Uterus (tissue), 4 donors: ENCODE results near the gene LDHB. TPM values are rescaled to one million over a fixed set of nuclear protein-coding genes. Genes with fewer than 3 reads are reported as not detected.

Source experiments
- DNase-seq, 2 donors: peaks; one replicate each; pipeline ENCODE4 v3.0.0-alpha.2; 2019 to 2020
- H3K27ac ChIP-seq, 2 donors: fragments of 200-600 bp; sonication (generic); 1 replicate in 1 of 2; 2 replicates in 1 of 2; pipeline ENCODE4 v1.5.1; 2016 to 2018
- H3K27me3 ChIP-seq, 2 donors: fragments of 200-600 bp; sonication (generic); one replicate each; pipeline ENCODE4 v1.5.1; 2018 to 2019; ENCODE audit warnings: control low read depth in 1 of 2
- H3K36me3 ChIP-seq, 2 donors: fragments of 200-600 bp; sonication (generic); one replicate each; pipeline ENCODE4 v1.5.1; 2019; ENCODE audit warnings: control low read depth in 1 of 2
- H3K4me1 ChIP-seq, 2 donors: fragments of 200-600 bp; sonication (generic); one replicate each; pipeline ENCODE4 v1.5.1; 2018 to 2019; ENCODE audit warnings: control low read depth in 1 of 2
- H3K4me3 ChIP-seq, 2 donors: fragments of 200-600 bp; sonication (generic); 1 replicate in 1 of 2; 2 replicates in 1 of 2; pipeline ENCODE4 v1.5.1; 2018 to 2019; ENCODE audit warnings: mild to moderate bottlenecking in 1 of 2
- H3K9me3 ChIP-seq, 2 donors: fragments of 200-600 bp; sonication (generic); one replicate each; pipeline ENCODE4 v1.5.1; 2019; ENCODE audit warnings: control low read depth in 1 of 2
- CTCF ChIP-seq, 4 experiments: fragments of 200-600 bp in 2 of 4; fragments of 450-650 bp in 2 of 4; sonication (generic) in 2 of 4; IDR thresholded peaks; one replicate each; pipeline ENCODE4 v1.5.1; 2016 to 2019; ENCODE audit warnings: antibody characterized with exemption in 4 of 4, mild to moderate bottlenecking in 2 of 4, moderate library complexity in 1 of 4
- POLR2A ChIP-seq, 2 donors: fragments of 450-650 bp; IDR thresholded peaks; one replicate each; pipeline ENCODE4 v1.6.1; 2016; ENCODE audit warnings: antibody characterized with exemption in 2 of 2, mild to moderate bottlenecking in 1 of 2, moderate library complexity in 1 of 2
- intact Hi-C: fragments of 100-400 bp; cut with DNase I; formaldehyde crosslinking; loops from one replicate; pipeline ENCODE4 v1.15.1; 2023; ENCODE audit warnings: low total_unique reads
- total RNA-seq, 4 donors: library from RNA; depleted of rRNA in 3 of 4; stranded (reverse); fragments of >200 nt in 3 of 4; gene quantifications; one replicate each; pipeline versions ENCODE4 v1.1.0 to v1.2.4, GENCODE V29; 2014 to 2023
- donor health status: DM: yes; HTN: yes; CAD: no.

Gene LDHB
- total RNA-seq, 4 donors from 2014 or later, result 154 to 558 (median 252) TPM

DNA sequence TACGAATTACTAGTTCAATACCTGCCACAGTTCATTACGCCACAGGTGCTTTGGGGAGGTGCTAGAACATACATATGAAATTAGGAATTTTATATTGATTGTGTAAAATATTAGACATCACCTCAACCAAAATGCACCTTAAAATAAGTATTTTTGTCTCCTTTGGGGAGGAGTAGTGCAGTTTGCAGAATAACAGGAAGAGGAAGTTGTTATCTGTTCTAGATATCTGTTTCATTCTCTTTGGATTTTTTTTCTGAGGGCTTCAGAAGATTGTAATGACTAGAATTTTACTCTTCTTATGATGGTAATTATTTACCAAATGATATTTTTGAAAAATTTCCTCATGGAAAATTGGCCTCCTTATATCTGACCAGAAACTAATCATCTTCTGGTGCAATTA, 43.1 kb downstream of the LDHB start:
- Histone ChIP-seq H3K27me3 (no peaks in the 10 kb centered on the region), H3K9me3 (no peaks in the 10 kb centered on the region), H3K4me3 (no peak overlapping the region), H3K4me1 (no peaks in the 10 kb centered on the region), H3K27ac (no peak overlapping the region), H3K36me3 (no peaks in the 10 kb centered on the region)
- DNase-seq, result no peak
- intact Hi-C loops, result no loop called here
- no peak for TF ChIP-seq CTCF (IDR thresholded peaks at IDR 0.05)
- TF ChIP-seq POLR2A (IDR thresholded peaks at IDR 0.05), result no peak

- Histone ChIP-seq H3K27me3 (no peaks in the 10 kb centered on the region), H3K4me1 (no peaks in the 10 kb centered on the region), H3K4me3 (no peak overlapping the region), H3K9me3 (no peaks in the 10 kb centered on the region), H3K36me3 (no peaks in the 10 kb centered on the region), H3K27ac (no peak overlapping the region)
- DNase-seq, result no peak
- intact Hi-C loops, result no loop called here
- TF ChIP-seq POLR2A (IDR thresholded peaks at IDR 0.05) (no peak), CTCF (IDR thresholded peaks at IDR 0.05) (no peak)
These were observed 43.7 kb downstream of the LDHB start for GRCh38 chr12:21613931-21614330.

DNA sequence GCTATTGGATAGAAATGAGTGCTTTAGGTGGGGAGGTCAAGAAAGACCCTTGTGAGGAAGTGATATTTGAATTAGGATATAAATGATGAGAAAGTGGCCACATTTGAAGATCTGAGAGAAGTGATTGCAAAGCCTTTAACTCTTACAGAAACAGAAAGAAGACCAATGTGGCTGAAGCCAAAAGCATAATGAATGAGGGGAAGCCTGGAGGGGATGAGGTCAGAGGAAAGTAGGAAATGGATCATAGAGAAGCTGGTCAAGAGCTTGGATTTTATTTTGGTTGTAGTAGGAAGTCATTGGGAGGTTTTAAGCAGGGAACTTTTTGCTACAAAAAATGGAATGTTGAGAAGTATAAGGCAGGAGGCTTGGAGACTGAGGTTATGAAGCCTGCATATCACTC, 49.4 kb downstream of the LDHB start:
- intact Hi-C loops, result no loop called here
- Histone ChIP-seq H3K27ac (no peak overlapping the region), H3K4me3 (no peak overlapping the region), H3K4me1 (no peaks in the 10 kb centered on the region), H3K9me3 (no peaks in the 10 kb centered on the region), H3K36me3 (no peaks in the 10 kb centered on the region), H3K27me3 (no peaks in the 10 kb centered on the region)
- no peak for DNase-seq
- TF ChIP-seq POLR2A (IDR thresholded peaks at IDR 0.05) (no peak), CTCF (IDR thresholded peaks at IDR 0.05) (no peak)

- no peaks in the 10 kb centered on the region for H3K36me3 ChIP-seq
- no peaks in the 10 kb centered on the region for H3K4me1 ChIP-seq
- H3K4me3 ChIP-seq, result no peak overlapping the region
- no peak for TF ChIP-seq POLR2A (IDR thresholded peaks at IDR 0.05)
- peak in 3 of 4 experiments; percentile 15 to 26 (median 20) for TF ChIP-seq CTCF (IDR thresholded peaks at IDR 0.05)
- no peak for DNase-seq
- no peaks in the 10 kb centered on the region for H3K27me3 ChIP-seq
- no peak overlapping the region for H3K27ac ChIP-seq
- no peaks in the 10 kb centered on the region for H3K9me3 ChIP-seq
- intact Hi-C loops, result no loop called here
These were observed 49.9 kb downstream of the LDHB start for GRCh38 chr12:21607701-21608100.

GRCh38 chr12:21606175-21606574, 51.5 kb downstream of the LDHB start:
- DNase-seq, result no peak
- intact Hi-C loops, result no loop called here
- Histone ChIP-seq H3K9me3 (no peaks in the 10 kb centered on the region), H3K36me3 (no peaks in the 10 kb centered on the region), H3K27me3 (no peaks in the 10 kb centered on the region), H3K27ac (no peak overlapping the region), H3K4me3 (no peak overlapping the region), H3K4me1 (no peaks in the 10 kb centered on the region)
- TF ChIP-seq POLR2A (IDR thresholded peaks at IDR 0.05) (no peak), CTCF (IDR thresholded peaks at IDR 0.05) (no peak)
